GM20000 (cell line): ENCODE data around the gene TSPEAR.

Source experiments
- DNase-seq: peaks from one replicate; pipeline ENCODE4 v3.0.0; 2012; ENCODE audit warnings: low spot score
- CTCF ChIP-seq: IDR thresholded peaks from 2 replicates; pipeline ENCODE4 v1.5.1; 2012; ENCODE audit warnings: mild to moderate bottlenecking, control low read depth; ENCODE audit errors: extremely low read depth, missing control alignments

The TSPEAR gene

GRCh38 chr21:44615911-44616590, 95.3 kb downstream of the TSPEAR start:
- no peak for TF ChIP-seq CTCF
- no peak for DNase-seq

GRCh38 chr21:44615466-44615865, 95.9 kb downstream of the TSPEAR start:
- DNase-seq = no peak
- no peak for TF ChIP-seq CTCF

- no peak for DNase-seq
- TF ChIP-seq CTCF = no peak
Observed at GRCh38 chr21:44614961-44615391, 96.4 kb downstream of the TSPEAR start.

GRCh38 chr21:44614161-44614631, 97.2 kb downstream of the TSPEAR start:
- no peak for TF ChIP-seq CTCF

GRCh38 chr21:44613386-44614155, 97.8 kb downstream of the TSPEAR start:
- no peak for DNase-seq
- TF ChIP-seq CTCF = no peak

More at GRCh38 chr21:44614161-44614631, 97.2 kb downstream of the TSPEAR start:
- DNase-seq = no peak

GRCh38 chr21:44612669-44613229, 98.6 kb downstream of the TSPEAR start:
- no peak for TF ChIP-seq CTCF
- DNase-seq = no peak

- TF ChIP-seq CTCF = no peak
- DNase-seq = no peak
Observed at GRCh38 chr21:44612029-44612486, 99.3 kb downstream of the TSPEAR start, which contains the start of gene KRTAP10-8. Gene KRTAP10-8 (plus strand): TSS chr21:44612079. CDS start chr21:44612101, 22 bp downstream.
